ENCODE data around the gene MTHFSD. TPM values are rescaled to one million over a fixed set of nuclear protein-coding genes. Genes with fewer than 3 reads are reported as not detected.
"Not testable (repeated sequence)": the region's sequence is repeated elsewhere in the genome, so short reads cannot be mapped to it uniquely, and the experiment has no call there.

Gene MTHFSD
- total RNA-seq, 2 experiments from 2014 or later = 7.3 to 7.9 TPM

- no peak for DNase-seq
- Mint-ChIP-seq H3K36me3 (ENCODE audit: low read depth) (no peaks in the 10 kb centered on the region), H3K27ac (no peak overlapping the region), H3K9me3 (no peaks in the 10 kb centered on the region), H3K4me1 (ENCODE audit: low read depth) (peaks cover 8% of the 10 kb centered on the region), H3K27me3 (peaks cover 46% of the 10 kb centered on the region), H3K4me3 (no peak overlapping the region)
- Histone ChIP-seq H3K4me1 (ENCODE audit: insufficient read depth, low read length) (no peaks in the 10 kb centered on the region), H3K27me3 (ENCODE audit: control insufficient read depth in 1 of 2, insufficient read depth in 2 of 2, low read length in 2 of 2) (peaks cover 15 to 23% of the 10 kb centered on the region in 2 experiments), H3K27ac (ENCODE audit: low read depth in 1 of 2, low read length in 2 of 2) (no peak overlapping the region), H3K4me3 (ENCODE audit: low read length) (no peak overlapping the region), H3K36me3 (ENCODE audit: insufficient read depth, low read length) (no peaks in the 10 kb centered on the region), H3K9me3 (ENCODE audit: control insufficient read depth in 1 of 2, insufficient read depth in 1 of 2, low read length in 2 of 2) (no peaks in the 10 kb centered on the region)
- ChIA-PET CTCF (no interaction called here), POLR2A (no interaction called here)
- ATAC-seq (ENCODE audit: poor library complexity) = no peak
- intact Hi-C loops (cut with DNase I, micrococcal nuclease) = no loop called here
- TF ChIP-seq CTCF (IDR thresholded peaks at IDR 0.05) = no peak
Measured at GRCh38 chr16:86593913-86594620, 39.0 kb upstream of the MTHFSD start.

DNA sequence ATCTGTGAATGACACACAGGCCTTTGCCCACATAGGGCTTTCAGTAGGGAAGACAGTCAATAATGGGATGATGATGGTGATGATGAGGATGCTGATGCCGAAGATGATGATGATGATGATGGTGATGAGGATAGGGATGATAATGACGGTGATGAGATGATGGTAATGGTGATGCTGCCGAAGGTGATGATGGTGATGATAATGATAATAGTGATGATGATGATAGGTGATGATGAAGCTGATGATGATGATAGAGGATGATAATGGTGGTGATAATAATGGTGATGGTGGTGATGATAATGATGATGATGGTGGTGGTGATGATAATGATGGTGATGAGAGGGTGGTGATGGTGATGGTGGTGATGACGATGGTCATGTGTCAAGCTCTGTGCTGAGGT is 36.2 kb upstream of the MTHFSD start:
- no peaks in the 10 kb centered on the region for H3K9me3 ChIP-seq (ENCODE audit: control insufficient read depth in 1 of 2, insufficient read depth in 1 of 2, low read length in 2 of 2)
- TF ChIP-seq CTCF (IDR thresholded peaks at IDR 0.05) = no peak
- no peaks in the 10 kb centered on the region for H3K9me3 Mint-ChIP-seq
- ChIA-PET CTCF (no interaction called here), POLR2A (no interaction called here)
- no peak overlapping the region for H3K27ac Mint-ChIP-seq
- H3K27ac ChIP-seq (ENCODE audit: low read depth in 1 of 2, low read length in 2 of 2) = no peak overlapping the region
- H3K27me3 Mint-ChIP-seq = peaks cover 41% of the 10 kb centered on the region
- no peak overlapping the region for H3K4me3 ChIP-seq (ENCODE audit: low read length)
- H3K27me3 ChIP-seq (ENCODE audit: control insufficient read depth in 1 of 2, insufficient read depth in 2 of 2, low read length in 2 of 2) = peaks cover 15 to 23% of the 10 kb centered on the region in 2 experiments
- ATAC-seq (ENCODE audit: poor library complexity) = no peak
- H3K36me3 Mint-ChIP-seq (ENCODE audit: low read depth) = no peaks in the 10 kb centered on the region
- no peaks in the 10 kb centered on the region for H3K36me3 ChIP-seq (ENCODE audit: insufficient read depth, low read length)
- intact Hi-C loops (cut with DNase I, micrococcal nuclease) = no loop called here
- no peaks in the 10 kb centered on the region for H3K4me1 ChIP-seq (ENCODE audit: insufficient read depth, low read length)
- no peak overlapping the region for H3K4me3 Mint-ChIP-seq
- peaks cover 8% of the 10 kb centered on the region for H3K4me1 Mint-ChIP-seq (ENCODE audit: low read depth)
- DNase-seq = no peak

DNA sequence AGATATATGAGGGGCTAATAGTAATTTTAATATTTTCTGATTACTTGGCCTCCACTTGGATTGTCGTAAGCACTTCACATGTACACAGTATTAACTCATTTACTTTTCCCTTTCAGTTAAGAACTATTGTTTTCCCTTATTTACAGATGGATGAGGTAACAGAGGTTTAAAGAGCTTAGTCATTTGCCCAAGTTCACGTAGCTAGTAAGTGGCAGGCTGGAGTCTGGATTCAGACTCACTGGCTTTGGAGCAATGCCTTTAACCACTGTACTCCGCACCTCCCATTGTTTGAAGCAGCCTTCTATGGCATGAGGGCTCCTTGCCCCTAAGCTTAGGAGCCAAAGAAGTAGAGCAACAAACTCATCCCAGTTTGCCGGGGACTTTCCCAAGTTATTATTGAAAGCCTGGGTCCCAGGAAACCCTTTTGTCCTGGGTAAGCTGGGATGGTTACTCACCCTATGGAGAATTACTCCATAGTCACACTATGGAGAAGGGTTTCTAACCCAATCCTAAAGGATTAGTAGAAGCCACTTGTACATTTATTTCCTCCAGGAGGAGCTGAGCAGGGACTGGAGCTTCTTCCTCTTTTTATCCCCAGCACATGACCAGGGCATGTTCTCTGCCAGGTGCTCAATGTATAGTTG is 35.6 kb upstream of the MTHFSD start:
- no peak for ATAC-seq (ENCODE audit: poor library complexity)
- Mint-ChIP-seq H3K36me3 (ENCODE audit: low read depth) (no peaks in the 10 kb centered on the region), H3K27me3 (peaks cover 44% of the 10 kb centered on the region), H3K4me3 (no peak overlapping the region), H3K27ac (no peak overlapping the region), H3K9me3 (no peaks in the 10 kb centered on the region), H3K4me1 (ENCODE audit: low read depth) (peaks cover 8% of the 10 kb centered on the region)
- CTCF ChIA-PET = no interaction called here
- no peak for DNase-seq
- Histone ChIP-seq H3K27ac (ENCODE audit: low read depth in 1 of 2, low read length in 2 of 2) (no peak overlapping the region), H3K4me3 (ENCODE audit: low read length) (no peak overlapping the region), H3K9me3 (ENCODE audit: control insufficient read depth in 1 of 2, insufficient read depth in 1 of 2, low read length in 2 of 2) (no peaks in the 10 kb centered on the region), H3K4me1 (ENCODE audit: insufficient read depth, low read length) (no peaks in the 10 kb centered on the region), H3K36me3 (ENCODE audit: insufficient read depth, low read length) (no peaks in the 10 kb centered on the region), H3K27me3 (ENCODE audit: control insufficient read depth in 1 of 2, insufficient read depth in 2 of 2, low read length in 2 of 2) (peaks cover 20 to 23% of the 10 kb centered on the region in 2 experiments)
- no peak for TF ChIP-seq CTCF (IDR thresholded peaks at IDR 0.05)
- POLR2A ChIA-PET = no interaction called here
- intact Hi-C loops (cut with DNase I, micrococcal nuclease) = no loop called here

DNA sequence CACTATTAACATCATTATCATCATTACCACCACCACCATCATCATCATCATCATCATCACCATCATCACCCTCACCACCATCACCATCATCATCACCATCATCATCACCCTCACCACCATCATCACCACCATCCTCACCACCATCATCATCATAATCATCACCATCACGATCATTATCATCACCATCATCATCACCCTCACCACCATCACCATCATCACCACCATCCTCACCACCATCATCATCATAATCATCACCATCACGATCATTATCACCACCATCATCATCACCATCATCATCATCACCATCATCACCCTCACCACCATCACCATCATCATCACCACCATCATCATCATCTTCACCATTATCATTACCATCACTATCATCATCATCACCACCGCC is 32.9 kb upstream of the MTHFSD start:
- H3K4me3 Mint-ChIP-seq; H3K9me3 Mint-ChIP-seq; POLR2A ChIA-PET; H3K27ac Mint-ChIP-seq; ATAC-seq (ENCODE audit: poor library complexity); H3K4me3 ChIP-seq (ENCODE audit: low read length); H3K36me3 ChIP-seq (ENCODE audit: insufficient read depth, low read length); CTCF ChIA-PET; H3K4me1 ChIP-seq (ENCODE audit: insufficient read depth, low read length); intact Hi-C loops (cut with DNase I, micrococcal nuclease); H3K27ac ChIP-seq (ENCODE audit: low read depth in 1 of 2, low read length in 2 of 2); H3K9me3 ChIP-seq (ENCODE audit: control insufficient read depth in 1 of 2, insufficient read depth in 1 of 2, low read length in 2 of 2); H3K4me1 Mint-ChIP-seq (ENCODE audit: low read depth); H3K36me3 Mint-ChIP-seq (ENCODE audit: low read depth); DNase-seq: not testable (repeated sequence)
- peaks cover 9 to 13% of the 10 kb centered on the region in 2 experiments for H3K27me3 ChIP-seq (ENCODE audit: control insufficient read depth in 1 of 2, insufficient read depth in 2 of 2, low read length in 2 of 2)
- H3K27me3 Mint-ChIP-seq = peaks cover 42% of the 10 kb centered on the region
